HepG2 (cell line): Measurements from ENCODE around the gene ANKRD44. TPM values are rescaled to one million over a fixed set of nuclear protein-coding genes. Genes with fewer than 3 reads are reported as not detected.

Experiments
- ATAC-seq: fragments of 200-7000 bp; cut with Tn5 transposase; 3 replicates; pipeline ENCODE4 v1.9.1; 2020; ENCODE audit warnings: mild to moderate bottlenecking, moderate library complexity
- BruUV-seq: library from RNA; stranded (reverse); fragments of 400-500 nt; replicated peaks from 2 replicates; lab custom pipeline; 2021; lab: Mats Ljungman, UMichigan
- CTCF ChIA-PET: fragments of 300-600 bp; formaldehyde crosslinking; extraction: SDS; loops from one replicate; lab custom pipeline; 2021; ENCODE audit warnings: low total read pairs, inconsistent platforms, low intra/inter-chr PET ratio; lab: Yijun Ruan, JAX
- POLR2A ChIA-PET: fragments of 350-600 bp; sonication (Branson Sonifier 250); formaldehyde crosslinking; loops from one replicate; lab custom pipeline; 2020; ENCODE audit warnings: antibody characterized with exemption, inconsistent platforms; lab: Yijun Ruan, JAX
- DNase-seq: peaks from one replicate; pipeline ENCODE4 v3.0.0-alpha.2; 2015; ENCODE audit warnings: low spot score
- FAIRE-seq: peaks from 3 replicates; lab custom pipeline; 2011; peaks lifted over from hg19 to GRCh38; lab: Jason Lieb, UNC
- H2AFZ ChIP-seq: one replicate; pipeline ENCODE4 v1.6.1; 2011; ENCODE audit warnings: low read length, inconsistent platforms
- H3K27ac ChIP-seq: fragments of 300-600 bp; 3 replicates; pipeline ENCODE4 v1.8.0; 2011; ENCODE audit warnings: mixed run types, mild to moderate bottlenecking, mixed read lengths, low read length, inconsistent platforms; ENCODE audit not compliant: insufficient read depth; ENCODE audit errors: extremely low read length
- H3K27me3 ChIP-seq, 2 experiments: fragments of 200-600 bp in 1 of 2; 2 replicates in 1 of 2; 3 replicates in 1 of 2; pipeline versions ENCODE4 v1.6.0 to v1.8.0; 2011; ENCODE audit warnings: low read length in 2 of 2, mild to moderate bottlenecking in 2 of 2, moderate library complexity in 2 of 2, inconsistent platforms in 1 of 2; ENCODE audit not compliant: insufficient read depth in 2 of 2, control insufficient read depth in 1 of 2
- H3K36me3 ChIP-seq, 2 experiments: fragments of 200-600 bp in 1 of 2; replicated peaks in 1 of 2; 2 replicates in 1 of 2; 3 replicates in 1 of 2; pipeline versions ENCODE4 v1.5.1 to v1.8.0; 2011; ENCODE audit warnings: low read length in 2 of 2, inconsistent platforms in 1 of 2; ENCODE audit not compliant: insufficient read depth in 2 of 2, control insufficient read depth in 1 of 2
- H3K4me1 ChIP-seq: 2 replicates; pipeline ENCODE4 v1.5.1; 2012; ENCODE audit warnings: low read length, inconsistent platforms; ENCODE audit not compliant: insufficient read depth
- H3K4me2 ChIP-seq: 2 replicates; pipeline ENCODE4 v1.6.0; 2011; ENCODE audit warnings: low read depth, low read length, inconsistent platforms
- H3K4me3 ChIP-seq, 3 experiments: fragments of 200-600 bp in 1 of 3; sonication (generic), shearing (Covaris generic) in 1 of 3; replicated peaks in 1 of 3; 2 replicates each; pipeline ENCODE4 v1.5.1; 2011 to 2016; ENCODE audit warnings: low read length in 3 of 3, inconsistent platforms in 2 of 3, low read depth in 2 of 3, mild to moderate bottlenecking in 2 of 3, control low read depth in 1 of 3, mixed read lengths in 1 of 3; ENCODE audit not compliant: insufficient read depth in 1 of 3
- H3K79me2 ChIP-seq: one replicate; pipeline ENCODE4 v1.6.1; 2011; ENCODE audit warnings: low read length, inconsistent platforms; ENCODE audit not compliant: insufficient read depth
- H3K9ac ChIP-seq: 2 replicates; pipeline ENCODE4 v1.6.0; 2011; ENCODE audit warnings: mild to moderate bottlenecking, low read depth, low read length, inconsistent platforms; ENCODE audit not compliant: insufficient read depth
- H3K9me3 ChIP-seq: 2 replicates; pipeline ENCODE4 v1.5.1; 2012; ENCODE audit warnings: mild to moderate bottlenecking, low read length
- H4K20me1 ChIP-seq: 2 replicates; pipeline ENCODE4 v1.6.0; 2011; ENCODE audit warnings: inconsistent platforms, mild to moderate bottlenecking, low read length, moderate library complexity; ENCODE audit not compliant: insufficient read depth
- BHLHE40 ChIP-seq: IDR thresholded peaks from 2 replicates; pipeline ENCODE4 v1.6.1; 2011; ENCODE audit warnings: low read length, improper control_type of control experiment
- CENPX ChIP-seq: sonication (generic); formaldehyde crosslinking; IDR thresholded peaks from 2 replicates; pipeline ENCODE4 v1.9.0; 2021; ENCODE audit warnings: mild to moderate bottlenecking, missing genetic modification reagents, moderate library complexity
- CHD4 ChIP-seq: fragments of 200-600 bp; sonication (generic); IDR thresholded peaks from 2 replicates; pipeline ENCODE4 v1.7.0; 2017; ENCODE audit warnings: mild to moderate bottlenecking, low read length, borderline replicate concordance
- E2F1 ChIP-seq: sonication (generic); formaldehyde crosslinking; IDR thresholded peaks from 2 replicates; pipeline ENCODE4 v1.5.0; 2020; ENCODE audit warnings: missing genetic modification reagents
- HMGXB4 ChIP-seq, 2 experiments: sonication (generic) in 1 of 2; formaldehyde crosslinking in 1 of 2; IDR thresholded peaks; 2 replicates each; pipeline versions ENCODE4 v1.4.0 to v1.6.1; 2018 to 2020; ENCODE audit warnings: missing genetic modification reagents in 2 of 2, borderline replicate concordance in 1 of 2, low read depth in 1 of 2, mild to moderate bottlenecking in 1 of 2, missing biosample characterization in 1 of 2
- SNRNP70 ChIP-seq: fragments of 200-400 bp; formaldehyde crosslinking; IDR thresholded peaks from 2 replicates; pipeline ENCODE4 v1.6.1; 2017; ENCODE audit warnings: mild to moderate bottlenecking, low read depth, low read length, moderate library complexity
- TCF7 ChIP-seq: sonication (generic); IDR thresholded peaks from 2 replicates; pipeline ENCODE4 v1.6.1; 2016; ENCODE audit warnings: antibody characterized with exemption, low read depth
- ZBTB40 ChIP-seq, 2 experiments: fragments of 450-650 bp in 1 of 2; sonication (generic) in 1 of 2; formaldehyde crosslinking in 1 of 2; IDR thresholded peaks; 2 replicates each; pipeline versions ENCODE4 v1.6.1 to v1.8.0; 2016 to 2022; ENCODE audit warnings: antibody characterized with exemption in 1 of 2, mild to moderate bottlenecking in 1 of 2, missing genetic modification reagents in 1 of 2
- ZNF333 ChIP-seq: sonication (generic); formaldehyde crosslinking; IDR thresholded peaks from 2 replicates; pipeline ENCODE4 v1.4.0; 2020; ENCODE audit warnings: mild to moderate bottlenecking, missing genetic modification reagents, borderline replicate concordance
- ZNF430 ChIP-seq: sonication (generic); formaldehyde crosslinking; IDR thresholded peaks from 2 replicates; pipeline ENCODE4 v1.9.0; 2021; ENCODE audit warnings: mild to moderate bottlenecking, missing genetic modification reagents
- ZNF562 ChIP-seq: sonication (generic); formaldehyde crosslinking; IDR thresholded peaks from 2 replicates; pipeline ENCODE4 v1.8.0; 2022; ENCODE audit warnings: missing genetic modification reagents, borderline replicate concordance
- WGBS: methylation state at CpG from one replicate; pipeline ENCODE4 v1.1.6; 2017; ENCODE audit warnings: low lambda C conversion rate; 5-methylcytosine and 5-hydroxymethylcytosine counted together
- in situ Hi-C: cut with HindIII; loops from 2 replicates; pipeline ENCODE4 v1.10.0; 2017; ENCODE audit warnings: low pct_unique_long_range_greater_than_20kb; ENCODE audit not compliant: extremely low pct_ligation_motif_present
- intact Hi-C: fragments of 100-400 bp; cut with micrococcal nuclease; formaldehyde crosslinking; loops from one replicate; pipeline ENCODE4 v1.10.0; 2022; ENCODE audit not compliant: unreplicated experiment
- polyA plus RNA-seq, 8 experiments: library from polyadenylated mRNA; depleted of rRNA in 3 of 8; stranded (reverse) in 7 of 8; unstranded in 1 of 8; fragments of >200 nt; fragmentation: Illumina TruSeq in 4 of 8; extraction: Trizol in 4 of 8; gene quantifications; 2 replicates each; pipeline versions ENCODE4 v1.2.1 to v1.2.3, GENCODE V29; 2011 to 2016; ENCODE audit warnings: low read depth in 4 of 8, missing spikeins in 1 of 8, mixed read lengths in 1 of 8; ENCODE audit not compliant: insufficient read depth in 1 of 8
- total RNA-seq, 5 experiments: library from RNA; depleted of rRNA; stranded (reverse); fragments of >200 nt; fragmentation: Illumina TruSeq; extraction: Trizol; gene quantifications; 2 replicates each; pipeline ENCODE4 v1.2.3, GENCODE V29; 2016; ENCODE audit warnings: low read depth in 1 of 5

Gene ANKRD44
- total and polyA plus RNA-seq, 2 of the 13 experiments (the other 11 are each of a cell fraction or from before 2014, with no cell fraction given): 0.04 to 0.11 TPM

- TF ChIP-seq ZBTB40 (IDR thresholded peaks at IDR 0.05): no peak
- TF ChIP-seq ZBTB40 (CRISPR knock-in tag; IDR thresholded peaks at IDR 0.05): no peak
- TF ChIP-seq, all 625 proteins: peak for 0
Observed at GRCh38 chr2:197102231-197102630, 208.3 kb downstream of the ANKRD44 start (continued).

- ChIA-PET POLR2A (no interaction called here), CTCF (no interaction called here)
- Histone ChIP-seq H3K4me3 (no peak overlapping the region), H3K4me2 (no peak overlapping the region), H3K9me3 (no peaks in the 10 kb centered on the region), H3K36me3 (no peaks in the 10 kb centered on the region), H3K4me1 (no peaks in the 10 kb centered on the region), H2AFZ (no peak overlapping the region), H3K79me2 (no peaks in the 10 kb centered on the region), H3K27ac (no peak overlapping the region), H3K9ac (no peak overlapping the region), H4K20me1 (no peaks in the 10 kb centered on the region), H3K27me3 (peaks cover 0 to 6% of the 10 kb centered on the region in 2 experiments; a peak in 1 of 5 replicates)
- 39% methylated on average over 2 of the region's 2 CpGs for WGBS
- in situ Hi-C loops (no loop called here), intact Hi-C loops (no loop called here)
- no peak for DNase-seq
- BruUV-seq: no TSS peak
- no peak for ATAC-seq
- FAIRE-seq: no peak
- TF ChIP-seq ZNF430 (CRISPR knock-in tag): no peak
- no peak for TF ChIP-seq HMGXB4 (CRISPR knock-in tag; IDR thresholded peaks at IDR 0.05; ENCODE audit: borderline replicate concordance in 1 of 2, low read depth in 1 of 2)
- TF ChIP-seq E2F1 (CRISPR knock-in tag): no peak
- TF ChIP-seq ZNF333 (CRISPR knock-in tag): no peak
- no peak for TF ChIP-seq BHLHE40
- TF ChIP-seq CENPX (CRISPR knock-in tag): no peak
- no peak for TF ChIP-seq ZNF562 (CRISPR knock-in tag)
- TF ChIP-seq TCF7: no peak
- no peak for TF ChIP-seq SNRNP70
- TF ChIP-seq CHD4: no peak
Observed at GRCh38 chr2:197101519-197101918, 209.1 kb downstream of the ANKRD44 start.
